ENCODE data around the gene TRIM8.

Gene TRIM8

DNA sequence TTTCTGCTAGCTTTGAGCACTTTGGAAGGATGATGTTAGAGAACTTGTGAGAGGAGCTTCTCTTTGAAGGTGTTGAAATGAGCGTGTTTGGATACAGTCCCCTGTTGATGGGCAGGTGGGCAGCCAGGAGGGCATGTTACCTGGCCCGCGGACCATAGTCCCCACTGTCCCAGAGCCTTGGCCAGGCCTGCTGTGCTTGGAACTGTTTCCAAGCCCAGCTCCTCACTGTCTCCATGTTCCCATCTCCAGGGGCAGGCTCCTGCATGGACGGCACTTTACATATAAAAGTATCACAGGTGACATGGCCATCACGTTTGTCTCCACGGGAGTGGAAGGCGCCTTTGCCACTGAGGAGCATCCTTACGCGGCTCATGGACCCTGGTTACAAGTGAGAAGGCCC is 27.2 kb upstream of the TRIM8 start:
- no peak for DNase-seq

DNA sequence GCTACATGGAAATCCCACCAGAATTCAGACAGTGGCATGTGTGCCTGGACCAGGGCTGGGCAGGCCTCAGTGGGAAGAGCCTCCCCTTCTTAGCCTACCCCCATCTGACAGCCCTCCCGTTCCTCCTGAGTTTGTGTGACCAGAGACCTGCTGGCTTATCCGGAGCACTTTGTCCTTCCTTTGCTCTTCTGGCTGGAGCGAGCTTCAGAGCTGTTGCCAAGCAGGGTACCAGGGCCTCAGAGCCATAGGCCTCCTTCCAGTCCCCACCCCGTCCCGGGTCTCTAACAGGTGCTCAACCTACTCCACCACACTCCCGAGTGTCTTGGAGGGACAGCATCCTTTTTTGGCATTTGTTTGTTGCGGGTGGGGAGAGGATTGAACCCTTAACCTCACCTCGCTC is 26.5 kb upstream of the TRIM8 start:
- DNase-seq = no peak

DNA sequence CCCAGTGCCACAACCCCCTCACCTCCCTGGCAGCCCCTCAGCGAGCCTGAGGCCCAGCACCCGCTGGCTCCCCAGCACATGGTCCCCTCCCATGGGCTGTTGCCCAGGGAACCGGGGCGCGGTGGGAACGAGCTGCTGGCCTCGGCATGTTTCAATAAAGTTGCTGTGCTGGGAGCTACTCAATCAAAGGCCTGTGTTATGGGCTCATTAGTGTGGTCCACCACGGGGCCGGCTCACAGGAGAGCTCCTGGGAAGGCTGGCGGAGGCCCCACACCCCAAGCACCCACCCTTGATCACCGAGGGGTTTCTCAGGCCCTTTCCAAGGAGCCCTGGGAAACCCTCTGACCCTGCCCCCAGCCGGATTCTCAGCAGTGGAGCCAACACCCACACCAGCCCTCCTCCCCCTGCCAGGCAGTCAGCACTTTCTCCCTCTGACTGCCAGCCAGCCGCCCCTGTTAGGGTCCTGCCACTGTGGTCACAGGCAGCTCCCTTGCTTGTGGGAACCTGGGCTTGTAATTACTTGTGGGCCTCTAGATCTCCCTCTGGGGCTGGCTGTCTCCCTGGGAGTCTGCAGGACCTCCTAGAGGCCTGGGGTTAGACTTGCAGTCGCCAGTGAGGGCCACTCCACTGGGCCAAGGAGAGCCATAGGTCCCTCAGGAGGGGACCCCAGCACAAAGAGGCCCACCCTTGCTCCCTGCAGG is 24.8 kb upstream of the TRIM8 start:
- DNase-seq = no peak

DNA sequence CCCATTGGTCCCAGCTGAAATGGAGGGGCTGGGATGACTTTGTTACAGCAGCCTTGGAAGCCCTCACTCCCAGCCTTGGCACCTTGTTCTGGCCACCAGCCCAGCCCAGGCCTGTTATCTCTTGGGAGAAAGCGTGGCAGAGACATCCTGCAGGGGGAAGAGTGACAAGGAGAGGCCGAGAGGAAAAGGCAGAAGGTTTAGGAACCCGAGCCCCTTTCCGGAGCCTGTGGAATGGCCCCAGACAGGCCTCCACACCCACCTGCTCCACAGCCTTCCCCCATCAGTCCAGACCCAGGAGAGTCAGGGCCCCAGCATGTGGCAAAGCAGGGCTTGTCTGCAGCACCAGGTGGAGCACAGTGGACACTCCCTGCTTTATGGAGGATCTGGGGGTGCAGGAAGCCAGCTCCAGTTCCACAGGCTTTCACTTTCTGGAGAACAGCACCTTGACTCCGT is 24.1 kb upstream of the TRIM8 start:
- no peak for DNase-seq

- DNase-seq = no peak
Observed at GRCh38 chr10:102620591-102621442, 23.5 kb upstream of the TRIM8 start.

DNA sequence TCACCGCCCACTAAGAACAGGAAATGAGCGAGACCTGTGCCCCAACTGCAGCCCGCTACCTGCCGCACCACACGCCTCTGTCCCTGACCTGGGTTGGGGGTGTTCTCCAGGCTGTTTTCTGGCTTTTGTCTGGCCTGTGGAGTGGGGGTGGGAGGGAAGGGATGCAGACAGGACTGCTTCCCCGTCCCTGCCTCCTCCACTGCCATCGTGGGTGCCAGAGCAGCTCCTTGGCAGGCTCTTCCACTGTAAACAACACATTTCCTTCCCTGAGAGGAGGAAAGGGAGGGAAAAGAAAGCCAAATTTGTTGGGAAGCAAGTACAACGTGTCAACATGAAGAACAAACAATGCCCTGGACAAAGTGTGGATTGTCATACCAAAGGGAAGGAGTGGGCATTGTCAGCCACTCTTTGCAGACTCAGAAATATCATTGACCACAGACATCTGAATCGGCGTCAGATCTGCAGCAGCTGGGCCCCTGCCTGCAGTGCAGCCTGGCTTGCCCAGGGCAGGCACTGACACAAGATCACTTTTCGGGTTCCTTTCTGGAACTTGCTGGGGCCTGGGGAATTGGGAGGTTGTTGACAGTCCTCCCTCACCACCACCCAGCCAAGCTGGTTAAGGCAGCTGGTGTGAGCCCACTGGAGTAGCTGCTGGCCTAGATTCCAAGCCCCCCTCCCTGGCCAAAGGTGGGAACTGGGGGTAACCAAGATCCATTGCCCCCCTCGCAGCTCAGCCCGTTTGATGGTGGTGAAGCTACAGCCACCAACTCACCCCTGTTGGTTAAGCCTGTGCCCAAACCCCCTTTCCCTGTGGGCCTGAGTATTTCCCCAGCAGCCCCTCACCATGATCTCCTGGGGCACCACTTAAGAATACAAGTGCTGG is 22.6 kb upstream of the TRIM8 start:
- no peak for DNase-seq

- DNase-seq = no peak
Observed at GRCh38 chr10:102624094-102624493, 20.2 kb upstream of the TRIM8 start.

DNA sequence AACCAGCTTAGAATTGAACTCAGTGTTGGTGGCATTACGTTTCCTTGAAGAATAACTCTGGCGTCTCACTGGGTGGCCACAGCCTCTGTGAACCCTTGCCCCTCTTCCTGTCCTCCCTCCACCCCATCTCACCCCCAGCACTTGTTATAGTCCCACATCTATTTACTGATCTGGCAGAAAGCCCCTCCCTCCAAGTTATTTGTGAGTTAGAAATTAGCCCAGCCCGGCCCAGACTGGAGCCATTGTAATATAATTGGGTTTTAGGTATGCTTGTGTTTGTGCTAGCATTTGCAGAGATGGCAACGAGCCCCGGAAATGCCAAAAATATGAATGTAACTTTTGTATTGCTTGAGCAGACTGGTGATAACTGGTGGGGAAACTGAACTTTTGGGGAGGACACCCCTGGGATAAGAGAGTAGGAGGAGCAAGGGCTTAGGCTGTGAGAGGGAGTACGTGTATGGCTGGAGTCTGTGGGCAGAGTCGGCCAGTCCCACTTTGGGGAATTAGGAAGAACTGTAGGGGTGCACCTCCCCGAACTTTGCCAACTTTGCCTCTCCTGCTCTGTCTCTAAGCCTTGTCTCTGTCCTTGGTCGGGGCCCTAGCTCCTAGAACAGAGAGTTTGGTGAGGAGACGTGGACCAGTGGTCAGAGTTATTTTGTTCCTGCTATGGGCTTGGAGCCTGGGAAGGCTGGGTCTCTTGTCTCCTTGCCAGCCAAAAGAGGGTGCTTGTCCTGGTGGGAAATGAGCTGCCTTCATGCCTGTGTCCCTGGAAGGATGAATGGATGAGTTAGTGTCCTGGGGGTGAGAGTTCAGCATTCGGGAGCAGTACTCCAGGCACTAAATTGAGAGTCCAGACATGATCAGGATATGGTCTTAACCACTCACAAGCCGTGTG is 19.3 kb upstream of the TRIM8 start:
- DNase-seq = no peak

- no peak for DNase-seq
Observed at GRCh38 chr10:102626026-102626685, 18.1 kb upstream of the TRIM8 start.

- no peak for DNase-seq
Observed at GRCh38 chr10:102627291-102627735, 17.0 kb upstream of the TRIM8 start.

DNA sequence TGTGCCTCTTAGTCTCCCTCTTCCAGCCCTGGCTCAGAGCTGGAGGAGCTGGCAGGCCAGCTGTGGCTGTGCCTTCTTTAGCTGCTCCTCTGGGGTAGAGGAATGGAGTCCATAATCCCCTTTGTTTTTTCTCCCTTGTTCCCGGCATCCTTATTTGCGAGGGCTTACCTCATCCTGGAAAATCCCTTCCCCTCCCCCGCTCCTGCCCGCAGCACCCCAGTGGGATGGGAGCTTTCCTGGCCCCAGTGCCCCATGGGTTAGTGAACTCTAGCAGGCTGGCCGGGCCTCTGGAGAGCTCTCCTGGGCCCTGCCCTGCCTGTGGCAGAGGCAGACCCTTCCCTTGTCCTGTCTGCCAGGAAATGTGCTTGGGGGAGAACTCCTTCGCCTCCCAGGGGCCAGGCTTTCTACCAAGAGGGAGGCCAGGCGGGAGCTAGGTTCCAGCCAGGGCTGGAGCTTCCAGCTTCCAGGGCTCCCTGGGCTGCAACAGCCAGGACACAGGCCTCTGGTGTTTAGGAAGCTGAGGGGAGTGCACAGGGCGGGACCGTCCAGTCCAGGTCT is 16.5 kb upstream of the TRIM8 start:
- no peak for DNase-seq

- DNase-seq = no peak
Observed at GRCh38 chr10:102628451-102628911, 15.8 kb upstream of the TRIM8 start.

DNA sequence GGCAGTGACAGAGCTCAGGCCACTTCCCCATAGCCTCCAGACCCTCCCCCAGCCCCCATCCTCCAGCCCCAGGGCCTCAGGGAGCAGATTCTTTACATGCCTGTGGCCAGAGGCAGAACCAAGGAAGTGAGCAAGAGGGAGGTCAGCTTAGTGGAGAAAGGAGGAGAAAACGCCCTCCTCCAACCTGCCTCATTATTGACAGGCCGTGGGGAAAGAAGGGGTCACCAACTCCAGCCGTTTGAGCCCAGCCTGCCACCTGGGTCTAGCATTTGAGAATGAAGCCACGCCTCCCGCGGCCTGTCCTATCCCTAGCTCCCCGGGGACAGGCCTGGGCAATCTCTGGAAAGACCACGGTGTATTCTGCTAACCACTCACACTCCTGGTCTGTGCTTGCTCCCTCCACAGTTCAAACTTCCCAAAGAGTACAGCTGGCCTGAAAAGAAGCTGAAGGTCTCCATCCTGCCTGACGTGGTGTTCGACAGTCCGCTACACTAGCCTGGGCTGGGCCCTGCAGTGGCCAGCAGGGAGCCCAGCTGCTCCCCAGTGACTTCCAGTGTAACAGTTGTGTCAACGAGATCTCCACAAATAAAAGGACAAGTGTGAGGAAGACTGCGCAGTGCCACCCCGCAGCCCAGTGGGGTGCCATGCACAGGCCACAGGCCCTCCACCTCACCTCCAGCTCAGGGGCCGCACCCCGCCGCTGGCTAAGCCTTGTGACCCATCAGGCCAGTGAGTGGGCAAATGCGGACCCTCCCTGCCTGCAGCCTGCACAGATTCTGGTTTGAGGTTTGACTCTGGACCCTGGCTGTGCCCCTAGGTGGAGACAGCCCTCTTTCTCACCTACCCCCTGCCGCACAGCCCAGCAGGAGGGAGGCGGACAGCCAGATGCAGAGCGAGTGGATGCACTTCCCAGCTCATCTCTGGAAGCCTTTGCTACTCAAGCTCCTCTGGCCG is 14.3 kb upstream of the TRIM8 start:
- DNase-seq = no peak

DNA sequence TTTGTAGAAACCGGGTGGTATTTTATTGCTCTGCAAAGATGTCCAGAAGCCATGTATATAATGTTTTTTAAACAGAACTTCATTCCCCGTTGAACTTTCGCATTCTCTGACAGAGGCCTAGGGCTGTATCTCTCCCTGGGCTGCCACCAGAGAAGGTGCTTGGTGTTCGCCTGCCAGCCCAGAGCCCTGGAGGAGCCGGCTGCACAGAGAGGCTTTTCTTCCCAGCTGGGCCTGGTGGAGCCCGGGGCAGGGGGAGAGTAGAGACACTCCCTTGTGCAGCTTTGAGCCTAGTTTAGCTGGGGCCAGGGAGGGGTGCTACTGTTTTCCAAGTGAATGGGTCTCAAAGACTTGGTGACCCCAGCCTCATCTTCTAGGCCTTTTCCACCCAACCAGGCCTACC is 13.6 kb upstream of the TRIM8 start:
- DNase-seq = no peak

- no peak for DNase-seq
Observed at GRCh38 chr10:102631525-102632393, 12.5 kb upstream of the TRIM8 start.

- DNase-seq = no peak
Observed at GRCh38 chr10:102632394-102633111, 11.7 kb upstream of the TRIM8 start.

DNA sequence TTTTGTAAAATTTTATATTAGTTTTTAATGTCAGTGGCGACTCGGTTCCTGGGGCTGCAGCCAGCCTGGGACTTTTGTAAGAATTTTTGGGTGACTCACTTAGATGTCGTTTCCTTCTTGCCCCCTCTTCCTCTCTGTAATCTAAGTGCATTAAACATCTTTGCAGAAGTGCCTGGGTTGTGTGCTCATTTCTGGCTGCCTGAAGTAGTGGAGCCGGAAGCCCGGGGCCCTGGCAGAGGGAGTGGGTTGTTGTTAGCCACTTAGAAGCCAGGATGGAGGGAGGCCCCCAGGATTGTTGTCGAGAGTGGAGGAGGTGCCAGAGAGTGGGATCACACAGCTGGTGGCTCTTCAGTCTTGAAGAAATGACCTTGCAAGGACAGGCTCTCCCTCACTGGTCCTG is 11.0 kb upstream of the TRIM8 start:
- no peak for DNase-seq

DNA sequence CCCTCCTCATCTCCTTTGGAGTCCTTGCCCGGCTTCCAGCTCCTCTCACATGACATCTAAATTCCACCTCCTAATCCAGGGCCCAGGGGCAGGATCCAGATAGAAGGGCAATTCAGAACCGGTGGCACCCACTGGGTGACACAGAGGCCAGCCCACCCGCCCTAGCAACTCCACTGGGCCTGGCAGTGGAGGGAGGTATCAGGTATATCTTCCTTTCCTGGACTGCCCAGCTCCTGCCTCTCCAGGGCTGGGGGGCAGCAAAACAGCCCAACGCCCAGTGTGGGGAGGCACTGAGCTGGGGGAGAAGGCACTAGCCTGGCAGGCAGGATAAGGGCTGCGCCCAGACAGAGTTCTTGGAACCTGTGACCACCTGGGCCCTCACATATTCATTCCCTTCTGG is 10.4 kb upstream of the TRIM8 start:
- DNase-seq = no peak

Measured in COR-L47 (cell line).